HCT116 (cell line): Measurements from ENCODE around the gene NCOR1.

Experiments
- EZH2 ChIP-seq: fragments of 200-600 bp; sonication (generic); IDR thresholded peaks from 2 replicates; pipeline ENCODE4 v1.6.1; 2017; ENCODE audit warnings: antibody characterized with exemption, mixed run types
- REST ChIP-seq: IDR thresholded peaks from 2 replicates; pipeline ENCODE4 v1.6.1; 2012; ENCODE audit warnings: low read depth

- TF ChIP-seq REST (no peak), EZH2 (no peak)
Observed at GRCh38 chr17:16033729-16034349, 181.5 kb downstream of the NCOR1 start.
